ENCODE data around the gene ZNF135.

DNA sequence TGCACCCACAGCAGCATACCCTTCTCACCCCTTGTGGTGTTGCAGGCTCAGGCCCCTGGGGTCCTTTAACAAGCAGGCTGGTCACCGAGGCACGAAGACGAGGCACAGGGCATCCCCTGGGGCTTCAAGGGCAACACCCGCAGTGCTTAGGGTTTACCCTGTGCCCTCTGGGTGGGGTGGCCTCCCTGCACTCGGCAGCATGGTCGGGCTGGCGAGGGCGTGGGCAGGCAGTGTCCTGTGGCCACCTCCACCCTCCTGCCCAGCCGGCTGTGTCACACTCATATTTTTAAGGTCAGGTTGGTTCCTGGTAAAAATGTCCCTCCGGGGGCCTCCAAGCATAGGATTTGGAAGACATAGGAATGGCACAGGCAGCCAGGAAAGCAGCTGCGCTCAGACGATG lies 11.4 kb upstream of the ZNF135 start:
- TF ChIP-seq, protein P1, sequence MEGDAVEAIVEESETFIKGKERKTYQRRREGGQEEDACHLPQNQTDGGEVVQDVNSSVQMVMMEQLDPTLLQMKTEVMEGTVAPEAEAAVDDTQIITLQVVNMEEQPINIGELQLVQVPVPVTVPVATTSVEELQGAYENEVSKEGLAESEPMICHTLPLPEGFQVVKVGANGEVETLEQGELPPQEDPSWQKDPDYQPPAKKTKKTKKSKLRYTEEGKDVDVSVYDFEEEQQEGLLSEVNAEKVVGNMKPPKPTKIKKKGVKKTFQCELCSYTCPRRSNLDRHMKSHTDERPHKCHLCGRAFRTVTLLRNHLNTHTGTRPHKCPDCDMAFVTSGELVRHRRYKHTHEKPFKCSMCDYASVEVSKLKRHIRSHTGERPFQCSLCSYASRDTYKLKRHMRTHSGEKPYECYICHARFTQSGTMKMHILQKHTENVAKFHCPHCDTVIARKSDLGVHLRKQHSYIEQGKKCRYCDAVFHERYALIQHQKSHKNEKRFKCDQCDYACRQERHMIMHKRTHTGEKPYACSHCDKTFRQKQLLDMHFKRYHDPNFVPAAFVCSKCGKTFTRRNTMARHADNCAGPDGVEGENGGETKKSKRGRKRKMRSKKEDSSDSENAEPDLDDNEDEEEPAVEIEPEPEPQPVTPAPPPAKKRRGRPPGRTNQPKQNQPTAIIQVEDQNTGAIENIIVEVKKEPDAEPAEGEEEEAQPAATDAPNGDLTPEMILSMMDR (tag by site-specific recombination; IDR thresholded peaks at IDR 0.05) = no peak
- TF ChIP-seq ZXDB (tag by site-specific recombination; IDR thresholded peaks at IDR 0.05) = no peak
- TF ChIP-seq, protein P2, sequence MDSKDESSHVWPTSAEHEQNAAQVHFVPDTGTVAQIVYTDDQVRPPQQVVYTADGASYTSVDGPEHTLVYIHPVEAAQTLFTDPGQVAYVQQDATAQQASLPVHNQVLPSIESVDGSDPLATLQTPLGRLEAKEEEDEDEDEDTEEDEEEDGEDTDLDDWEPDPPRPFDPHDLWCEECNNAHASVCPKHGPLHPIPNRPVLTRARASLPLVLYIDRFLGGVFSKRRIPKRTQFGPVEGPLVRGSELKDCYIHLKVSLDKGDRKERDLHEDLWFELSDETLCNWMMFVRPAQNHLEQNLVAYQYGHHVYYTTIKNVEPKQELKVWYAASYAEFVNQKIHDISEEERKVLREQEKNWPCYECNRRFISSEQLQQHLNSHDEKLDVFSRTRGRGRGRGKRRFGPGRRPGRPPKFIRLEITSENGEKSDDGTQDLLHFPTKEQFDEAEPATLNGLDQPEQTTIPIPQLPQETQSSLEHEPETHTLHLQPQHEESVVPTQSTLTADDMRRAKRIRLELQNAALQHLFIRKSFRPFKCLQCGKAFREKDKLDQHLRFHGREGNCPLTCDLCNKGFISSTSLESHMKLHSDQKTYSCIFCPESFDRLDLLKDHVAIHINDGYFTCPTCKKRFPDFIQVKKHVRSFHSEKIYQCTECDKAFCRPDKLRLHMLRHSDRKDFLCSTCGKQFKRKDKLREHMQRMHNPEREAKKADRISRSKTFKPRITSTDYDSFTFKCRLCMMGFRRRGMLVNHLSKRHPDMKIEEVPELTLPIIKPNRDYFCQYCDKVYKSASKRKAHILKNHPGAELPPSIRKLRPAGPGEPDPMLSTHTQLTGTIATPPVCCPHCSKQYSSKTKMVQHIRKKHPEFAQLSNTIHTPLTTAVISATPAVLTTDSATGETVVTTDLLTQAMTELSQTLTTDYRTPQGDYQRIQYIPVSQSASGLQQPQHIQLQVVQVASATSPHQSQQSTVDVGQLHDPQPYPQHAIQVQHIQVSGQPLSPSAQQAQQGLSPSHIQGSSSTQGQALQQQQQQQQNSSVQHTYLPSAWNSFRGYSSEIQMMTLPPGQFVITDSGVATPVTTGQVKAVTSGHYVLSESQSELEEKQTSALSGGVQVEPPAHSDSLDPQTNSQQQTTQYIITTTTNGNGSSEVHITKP (tag by site-specific recombination; IDR thresholded peaks at IDR 0.05) = no peak
- no peak for TF ChIP-seq ZNF514 (tag by site-specific recombination; IDR thresholded peaks at IDR 0.05)
- TF ChIP-seq ZNF202 (tag by site-specific recombination; IDR thresholded peaks at IDR 0.05; ENCODE audit: borderline replicate concordance) = no peak
- no peak for TF ChIP-seq ZNF473 (tag by site-specific recombination; IDR thresholded peaks at IDR 0.05)
- TF ChIP-seq IKZF3 (tag by site-specific recombination; IDR thresholded peaks at IDR 0.05) = no peak
- TF ChIP-seq ZNF76 (tag by site-specific recombination; IDR thresholded peaks at IDR 0.05; ENCODE audit: borderline replicate concordance, low read depth) = no peak
- TF ChIP-seq, protein P3, sequence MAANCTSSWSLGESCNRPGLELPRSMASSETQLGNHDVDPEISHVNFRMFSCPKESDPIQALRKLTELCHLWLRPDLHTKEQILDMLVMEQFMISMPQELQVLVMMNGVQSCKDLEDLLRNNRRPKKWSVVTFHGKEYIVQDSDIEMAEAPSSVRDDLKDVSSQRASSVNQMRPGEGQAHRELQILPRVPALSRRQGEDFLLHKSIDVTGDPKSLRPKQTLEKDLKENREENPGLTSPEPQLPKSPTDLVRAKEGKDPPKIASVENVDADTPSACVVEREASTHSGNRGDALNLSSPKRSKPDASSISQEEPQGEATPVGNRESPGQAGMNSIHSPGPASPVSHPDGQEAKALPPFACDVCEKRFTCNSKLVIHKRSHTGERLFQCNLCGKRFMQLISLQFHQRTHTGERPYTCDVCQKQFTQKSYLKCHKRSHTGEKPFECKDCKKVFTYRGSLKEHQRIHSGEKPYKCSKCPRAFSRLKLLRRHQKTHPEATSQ (tag by site-specific recombination; IDR thresholded peaks at IDR 0.05) = no peak
- TF ChIP-seq, protein P4, sequence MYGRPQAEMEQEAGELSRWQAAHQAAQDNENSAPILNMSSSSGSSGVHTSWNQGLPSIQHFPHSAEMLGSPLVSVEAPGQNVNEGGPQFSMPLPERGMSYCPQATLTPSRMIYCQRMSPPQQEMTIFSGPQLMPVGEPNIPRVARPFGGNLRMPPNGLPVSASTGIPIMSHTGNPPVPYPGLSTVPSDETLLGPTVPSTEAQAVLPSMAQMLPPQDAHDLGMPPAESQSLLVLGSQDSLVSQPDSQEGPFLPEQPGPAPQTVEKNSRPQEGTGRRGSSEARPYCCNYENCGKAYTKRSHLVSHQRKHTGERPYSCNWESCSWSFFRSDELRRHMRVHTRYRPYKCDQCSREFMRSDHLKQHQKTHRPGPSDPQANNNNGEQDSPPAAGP (tag by site-specific recombination; IDR thresholded peaks at IDR 0.05) = no peak
- TF ChIP-seq, protein P5, sequence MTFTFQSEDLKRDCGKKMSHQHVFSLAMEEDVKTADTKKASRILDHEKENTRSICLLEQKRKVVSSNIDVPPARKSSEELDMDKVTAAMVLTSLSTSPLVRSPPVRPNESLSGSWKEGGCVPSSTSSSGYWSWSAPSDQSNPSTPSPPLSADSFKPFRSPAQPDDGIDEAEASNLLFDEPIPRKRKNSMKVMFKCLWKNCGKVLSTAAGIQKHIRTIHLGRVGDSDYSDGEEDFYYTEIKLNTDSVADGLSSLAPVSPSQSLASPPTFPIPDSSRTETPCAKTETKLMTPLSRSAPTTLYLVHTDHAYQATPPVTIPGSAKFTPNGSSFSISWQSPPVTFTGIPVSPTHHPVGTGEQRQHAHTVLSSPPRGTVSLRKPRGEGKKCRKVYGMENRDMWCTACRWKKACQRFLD (tag by site-specific recombination; IDR thresholded peaks at IDR 0.05) = no peak
- no peak for TF ChIP-seq ZIC2 (tag by site-specific recombination; IDR thresholded peaks at IDR 0.05)
- TF ChIP-seq, protein P6, sequence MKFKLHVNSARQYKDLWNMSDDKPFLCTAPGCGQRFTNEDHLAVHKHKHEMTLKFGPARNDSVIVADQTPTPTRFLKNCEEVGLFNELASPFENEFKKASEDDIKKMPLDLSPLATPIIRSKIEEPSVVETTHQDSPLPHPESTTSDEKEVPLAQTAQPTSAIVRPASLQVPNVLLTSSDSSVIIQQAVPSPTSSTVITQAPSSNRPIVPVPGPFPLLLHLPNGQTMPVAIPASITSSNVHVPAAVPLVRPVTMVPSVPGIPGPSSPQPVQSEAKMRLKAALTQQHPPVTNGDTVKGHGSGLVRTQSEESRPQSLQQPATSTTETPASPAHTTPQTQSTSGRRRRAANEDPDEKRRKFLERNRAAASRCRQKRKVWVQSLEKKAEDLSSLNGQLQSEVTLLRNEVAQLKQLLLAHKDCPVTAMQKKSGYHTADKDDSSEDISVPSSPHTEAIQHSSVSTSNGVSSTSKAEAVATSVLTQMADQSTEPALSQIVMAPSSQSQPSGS (tag by site-specific recombination; IDR thresholded peaks at IDR 0.05; ENCODE audit: low read depth) = no peak
- no peak for TF ChIP-seq ZNF184 (tag by site-specific recombination; IDR thresholded peaks at IDR 0.05)

All from HEK293 (cell line).